Right lobe of liver (tissue), 4 donors: ENCODE results near the gene DYDC2.

ENCODE experiments used
- CTCF ChIP-seq, 4 donors: fragments of 200-600 bp in 3 of 4; fragments of 450-650 bp in 1 of 4; IDR thresholded peaks; one replicate each; pipeline versions ENCODE4 v1.5.1 to v1.8.0; 2016 to 2022; ENCODE audit warnings: antibody characterized with exemption in 4 of 4, mild to moderate bottlenecking in 2 of 4
- POLR2A ChIP-seq: fragments of 450-650 bp; IDR thresholded peaks from one replicate; pipeline ENCODE4 v1.6.1; 2017; ENCODE audit warnings: antibody characterized with exemption, mild to moderate bottlenecking
- donor health status: DM: no; HTN: no; CAD: no.
- donor health status: DM: no; HTN: no; CAD: no.
- donor health status: DM: no; HTN: yes; CAD: no.

GRCh38 chr10:80412486-80412885, 55.9 kb downstream of the DYDC2 start:
- TF ChIP-seq CTCF (IDR thresholded peaks at IDR 0.05) (no peak), POLR2A (no peak)
